Measurements from ENCODE around the gene GDI1.
"Not testable (repeated sequence)": the region's sequence is repeated elsewhere in the genome, so short reads cannot be mapped to it uniquely, and the experiment has no call there.

The GDI1 gene

DNA sequence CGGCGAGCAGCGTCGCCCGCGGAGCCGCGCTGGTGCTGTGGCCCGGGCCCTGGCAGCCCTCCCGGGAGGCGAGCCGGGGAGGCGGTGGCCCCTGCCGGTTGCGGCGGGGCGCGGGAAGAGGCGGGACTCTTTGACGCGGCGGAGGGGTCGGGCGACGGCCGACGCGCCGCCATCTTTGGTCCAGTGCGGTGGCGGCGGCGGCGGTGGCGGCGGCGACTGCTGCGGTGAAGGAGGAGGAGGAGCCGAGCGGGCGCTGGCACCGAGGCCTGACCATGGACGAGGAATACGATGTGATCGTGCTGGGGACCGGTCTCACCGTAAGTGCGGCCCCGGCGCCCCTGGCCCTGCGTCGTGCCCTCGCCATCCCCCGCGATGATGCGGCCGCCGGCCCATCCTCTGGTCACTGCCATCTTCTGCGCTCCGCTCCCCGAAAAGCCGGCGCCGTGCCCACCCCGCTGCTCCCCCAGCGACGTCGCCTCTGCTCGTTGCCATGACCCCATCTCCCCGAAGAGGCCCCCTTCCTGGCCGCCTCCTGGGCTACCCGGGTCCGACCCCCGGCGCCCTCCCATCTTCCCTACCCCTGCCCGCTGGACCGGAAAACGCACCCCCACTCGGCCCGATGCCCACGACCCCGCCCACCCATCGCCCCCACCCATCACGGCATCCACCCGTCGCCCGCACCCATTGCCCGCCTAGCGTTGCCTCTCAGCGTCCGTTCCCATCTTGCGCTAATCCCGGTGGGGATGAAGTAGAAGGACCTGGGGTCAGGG is at the start of gene GDI1:
TSS of gene GDI1 (plus strand) at position 172 of the 770 bp plus-strand sequence. CDS start at position 273, 101 bp downstream.
- DNase-seq (ENCODE audit: extremely low read depth in 1 of 2, low read depth in 1 of 2): peak in 1 of 2 donors; percentile 47

DNA sequence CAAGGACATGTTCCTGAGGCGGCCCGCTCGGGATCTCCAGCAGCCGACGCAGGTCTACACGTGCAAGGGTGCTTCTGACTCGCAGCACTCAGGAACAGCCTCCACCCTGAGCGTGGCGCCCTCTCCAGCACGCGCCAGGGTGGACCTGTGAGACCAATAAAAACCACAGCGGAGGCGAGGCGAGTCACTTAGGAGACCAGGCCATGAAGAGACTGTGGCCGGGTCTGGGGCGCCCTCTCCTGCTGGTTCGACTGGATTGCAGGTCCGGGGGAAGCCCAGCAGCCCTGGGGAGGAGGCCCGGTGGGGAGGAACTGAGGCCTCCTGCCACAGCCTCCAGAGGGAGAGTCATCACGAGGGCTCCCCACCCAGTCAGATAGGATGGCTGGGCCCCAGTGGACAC is 48.9 kb upstream of the GDI1 start:
- DNase-seq (ENCODE audit: extremely low read depth in 1 of 2, low read depth in 1 of 2): not testable (repeated sequence)

DNA sequence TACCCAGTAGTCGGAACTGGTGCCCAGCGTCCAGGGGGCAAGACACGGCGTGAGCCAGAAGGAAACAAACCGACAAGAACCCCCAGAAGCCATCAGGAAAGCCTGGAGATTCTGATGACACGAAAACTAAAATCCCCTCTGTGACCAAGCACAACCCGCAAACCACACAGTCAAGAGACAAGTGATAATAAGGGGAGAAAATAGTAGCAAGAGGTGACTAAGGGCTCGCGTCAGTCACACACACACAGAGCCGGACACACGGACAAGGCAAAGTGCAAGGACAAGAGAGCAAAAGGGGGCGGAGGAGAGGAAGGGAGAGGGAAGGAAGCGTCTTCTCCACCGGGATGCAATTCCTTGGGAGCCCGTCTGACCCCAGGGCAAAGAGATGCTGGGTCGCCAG is 48.3 kb upstream of the GDI1 start:
- DNase-seq (ENCODE audit: extremely low read depth in 1 of 2, low read depth in 1 of 2): not testable (repeated sequence)

DNA sequence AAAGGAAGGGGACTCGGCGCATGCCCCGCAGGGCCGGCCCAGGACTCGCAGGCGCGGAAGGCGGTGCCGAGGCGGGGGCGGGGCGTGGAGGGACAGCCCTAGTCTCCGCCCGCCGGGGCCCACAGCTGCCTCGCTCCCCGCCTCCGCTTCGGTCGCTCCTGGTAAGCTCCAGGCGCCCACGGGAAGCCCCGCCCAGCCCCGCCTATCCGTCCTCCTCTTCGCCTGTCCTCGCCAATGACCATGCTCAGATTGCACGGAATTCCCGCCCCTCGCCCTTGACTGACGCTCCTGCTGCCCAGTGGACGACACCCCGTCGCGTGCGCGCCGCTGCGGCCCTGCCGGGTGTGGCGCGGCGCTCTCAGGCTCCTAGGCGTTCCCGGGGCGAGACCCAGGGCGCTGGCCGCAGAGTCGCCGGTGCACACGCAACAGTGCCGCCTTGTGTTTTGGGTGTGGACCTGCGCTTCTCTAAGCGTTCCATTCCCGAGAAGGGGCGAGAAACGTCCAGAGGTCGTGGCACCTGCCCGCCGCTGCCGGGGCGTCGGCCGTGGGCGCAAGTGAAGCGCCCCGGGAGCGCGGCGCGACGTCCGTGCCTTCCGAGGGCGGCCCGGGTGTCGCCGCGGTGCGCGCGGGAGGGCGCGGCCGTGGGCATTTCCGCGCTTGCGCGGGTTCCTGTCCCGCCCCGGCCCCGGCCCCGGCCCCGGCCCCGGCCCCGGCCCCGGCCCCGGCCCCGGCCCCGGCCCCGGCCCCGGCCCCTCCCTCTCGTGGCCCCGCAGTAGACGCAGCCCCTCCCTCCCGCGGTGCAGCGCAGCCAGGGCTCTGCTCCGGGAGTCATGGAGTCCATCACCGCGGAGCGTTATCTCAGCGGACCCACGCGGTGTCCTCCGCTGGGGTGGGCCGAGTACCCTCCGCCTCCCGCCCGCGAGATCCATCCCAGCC is 46.9 kb upstream of the GDI1 start:
- DNase-seq (ENCODE audit: extremely low read depth in 1 of 2, low read depth in 1 of 2): not testable (repeated sequence)

DNA sequence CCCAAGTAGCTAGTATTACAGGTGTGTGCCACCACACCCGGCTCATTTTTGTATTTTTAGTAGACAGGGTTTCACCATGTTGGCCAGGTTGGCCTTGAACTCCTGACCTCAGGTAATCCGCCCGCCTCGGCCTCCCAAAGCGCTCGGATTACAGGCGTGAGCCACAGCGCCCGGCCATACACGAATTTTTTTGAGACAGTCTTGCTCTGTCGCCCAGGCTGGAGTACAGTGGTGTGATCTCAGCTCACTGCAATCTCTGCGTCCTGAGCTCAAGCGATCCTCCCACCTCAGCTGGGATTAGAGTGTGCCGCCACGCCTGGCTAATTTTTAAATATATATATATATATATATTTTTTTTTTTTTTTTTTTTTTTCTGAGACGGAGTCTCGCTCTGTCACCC is 40.6 kb upstream of the GDI1 start:
- DNase-seq (ENCODE audit: extremely low read depth in 1 of 2, low read depth in 1 of 2): not testable (repeated sequence)

DNA sequence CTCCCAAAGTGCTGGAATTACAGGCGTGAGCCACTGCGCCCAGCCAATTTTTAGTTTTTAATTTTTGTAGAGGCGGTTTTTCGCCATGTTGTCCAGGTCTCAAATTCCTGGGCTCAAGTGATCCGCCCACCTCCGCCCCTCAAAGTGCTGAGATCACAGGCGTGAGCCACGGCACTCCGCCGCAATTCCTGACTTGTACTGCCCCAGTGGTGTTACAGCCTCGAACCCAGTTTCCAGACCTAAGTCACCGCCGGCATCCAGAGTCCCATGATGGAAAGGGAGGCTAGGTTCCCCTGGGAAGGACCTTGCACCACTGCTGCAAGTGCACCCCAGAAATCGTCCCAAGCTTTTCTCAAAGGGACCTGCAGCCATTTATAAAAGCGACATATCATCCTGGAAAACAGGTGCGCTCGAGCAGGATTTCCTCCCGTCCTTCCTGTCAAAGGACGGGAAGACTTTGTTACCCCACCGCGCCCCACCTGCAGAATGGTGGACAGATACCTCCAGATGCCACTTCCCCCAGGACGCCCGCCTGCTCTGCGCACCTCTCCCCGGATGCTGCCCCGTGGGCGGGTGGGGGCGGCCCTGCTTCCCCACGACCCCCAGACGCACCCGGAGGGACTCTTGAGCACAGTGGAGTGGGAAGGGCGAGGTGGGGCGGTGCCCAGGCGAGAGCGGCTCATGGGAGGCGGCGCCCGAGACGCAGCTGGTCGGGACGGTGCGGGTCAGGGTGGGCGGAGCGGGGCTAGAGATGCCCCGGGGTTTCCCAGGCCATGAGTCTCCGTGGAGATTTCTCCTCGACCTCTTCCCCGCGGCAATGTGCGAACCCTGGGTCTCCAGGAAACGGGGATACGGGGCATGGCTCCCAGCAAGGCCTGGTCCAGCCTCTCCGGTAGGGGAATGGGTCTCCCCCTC is 39.7 kb upstream of the GDI1 start:
- DNase-seq (ENCODE audit: extremely low read depth in 1 of 2, low read depth in 1 of 2): no peak

DNA sequence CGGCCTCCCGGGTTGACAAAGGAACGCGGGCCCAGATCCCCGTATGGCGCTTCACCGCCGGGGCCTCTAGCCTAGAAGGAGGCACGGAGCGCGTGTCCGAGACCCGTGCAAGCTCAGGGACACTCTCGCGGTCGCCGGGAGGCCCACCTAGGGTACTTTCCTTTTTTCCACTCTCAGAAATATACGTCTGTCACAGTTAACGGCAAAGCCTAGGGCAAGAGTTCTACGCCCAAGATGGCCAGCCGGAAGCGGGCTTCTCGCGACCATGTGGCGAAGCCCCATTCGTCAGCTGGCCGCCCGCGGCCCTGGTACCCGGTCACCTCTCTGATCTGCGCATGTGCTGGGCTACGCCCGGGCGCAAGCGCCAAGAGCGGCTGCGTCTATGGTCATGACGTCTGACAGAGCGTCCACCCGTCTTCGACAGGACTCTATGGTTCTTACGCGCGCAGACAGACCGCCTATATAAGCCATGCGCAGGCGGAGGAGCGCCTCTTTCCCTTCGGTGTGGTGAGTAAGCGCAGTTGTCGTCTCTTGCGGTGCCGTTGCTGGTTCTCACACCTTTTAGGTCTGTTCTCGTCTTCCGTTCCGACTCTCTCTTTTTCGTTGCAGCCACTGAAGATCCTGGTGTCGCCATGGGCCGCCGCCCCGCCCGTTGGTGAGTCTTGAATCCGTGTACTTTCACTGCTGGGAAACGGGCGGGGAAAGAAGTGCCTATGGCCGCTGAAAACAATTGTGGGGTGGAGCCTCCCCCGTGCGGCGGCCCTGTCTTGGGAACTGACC is 38.9 kb upstream of the GDI1 start, which contains the start of gene RPL10:
TSS of gene RPL10 (plus strand) at position 490 of the 780 bp plus-strand sequence. CDS start at position 633, 143 bp downstream.
- DNase-seq (ENCODE audit: extremely low read depth in 1 of 2, low read depth in 1 of 2): peak; percentile 69 to 72

DNA sequence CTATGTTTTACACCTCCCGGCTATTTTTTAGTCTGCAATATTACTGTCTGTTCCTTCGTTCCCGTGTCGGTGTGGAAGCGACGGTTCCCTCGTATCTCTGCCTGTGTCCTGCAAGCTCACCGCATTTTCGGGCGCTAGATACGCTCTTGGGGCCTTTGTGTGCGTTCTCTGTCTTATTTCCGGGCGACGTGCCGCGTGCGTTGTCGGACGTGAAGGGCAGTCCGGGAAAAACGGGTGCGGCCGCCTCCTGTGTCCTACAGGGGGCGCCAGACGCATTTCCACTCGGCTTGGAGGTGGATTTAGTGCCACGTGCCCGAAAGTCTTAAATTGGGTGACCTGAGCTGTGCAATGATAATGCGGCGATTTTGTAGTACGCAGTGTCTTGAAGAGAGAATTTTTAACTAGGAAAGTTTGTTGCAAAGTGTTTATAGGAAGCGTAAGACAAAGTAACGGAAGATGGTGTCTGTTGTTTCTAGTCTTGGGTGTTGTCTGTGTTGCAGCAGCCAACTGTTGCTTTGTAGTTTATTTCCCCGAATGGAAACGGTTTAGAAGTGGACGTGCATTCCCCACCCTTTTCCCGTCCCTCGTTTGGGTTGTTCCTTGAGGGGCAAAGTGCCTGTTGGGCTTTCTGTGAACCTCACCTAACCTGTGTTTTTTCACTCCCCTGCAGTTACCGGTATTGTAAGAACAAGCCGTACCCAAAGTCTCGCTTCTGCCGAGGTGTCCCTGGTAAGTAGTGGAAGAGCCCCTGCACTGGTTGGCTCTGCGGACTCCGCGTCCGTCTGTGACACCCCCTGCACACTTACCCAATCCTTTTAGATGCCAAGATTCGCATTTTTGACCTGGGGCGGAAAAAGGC is 38.1 kb upstream of the GDI1 start:
- DNase-seq (ENCODE audit: extremely low read depth in 1 of 2, low read depth in 1 of 2): peak; percentile 50 to 67

DNA sequence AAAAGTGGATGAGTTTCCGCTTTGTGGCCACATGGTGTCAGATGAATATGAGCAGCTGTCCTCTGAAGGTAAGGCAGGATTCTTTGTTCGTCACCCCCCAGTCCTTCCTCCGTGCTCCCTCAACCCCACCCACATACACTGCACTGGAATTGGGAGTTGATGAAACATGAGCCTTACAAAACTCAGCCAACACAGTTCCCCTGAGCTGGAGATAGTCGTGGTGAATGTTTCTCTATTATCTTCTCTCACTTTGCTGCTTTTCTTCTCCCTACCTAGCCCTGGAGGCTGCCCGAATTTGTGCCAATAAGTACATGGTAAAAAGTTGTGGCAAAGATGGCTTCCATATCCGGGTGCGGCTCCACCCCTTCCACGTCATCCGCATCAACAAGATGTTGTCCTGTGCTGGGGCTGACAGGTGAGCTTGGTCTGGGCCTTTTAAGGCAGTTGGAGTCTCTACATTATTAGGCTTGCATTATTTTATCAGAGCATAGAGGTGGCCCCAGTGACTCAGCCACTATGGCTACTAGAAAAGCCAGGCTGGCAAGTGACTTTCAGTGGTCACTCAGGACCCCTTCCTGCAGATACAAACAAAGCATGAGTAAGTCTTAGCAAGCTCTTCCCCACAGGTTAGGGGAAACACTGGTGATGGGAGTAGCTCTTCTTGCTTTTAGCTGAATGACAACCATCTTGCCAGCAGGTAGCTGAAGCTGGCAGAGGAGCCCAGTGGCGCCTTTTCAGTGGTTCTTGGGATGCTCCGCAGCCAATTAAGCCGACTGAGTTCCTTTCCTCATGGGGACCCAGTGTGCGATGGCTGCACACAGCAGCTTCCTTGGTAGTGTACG is 37.2 kb upstream of the GDI1 start:
- DNase-seq (ENCODE audit: extremely low read depth in 1 of 2, low read depth in 1 of 2): no peak

DNA sequence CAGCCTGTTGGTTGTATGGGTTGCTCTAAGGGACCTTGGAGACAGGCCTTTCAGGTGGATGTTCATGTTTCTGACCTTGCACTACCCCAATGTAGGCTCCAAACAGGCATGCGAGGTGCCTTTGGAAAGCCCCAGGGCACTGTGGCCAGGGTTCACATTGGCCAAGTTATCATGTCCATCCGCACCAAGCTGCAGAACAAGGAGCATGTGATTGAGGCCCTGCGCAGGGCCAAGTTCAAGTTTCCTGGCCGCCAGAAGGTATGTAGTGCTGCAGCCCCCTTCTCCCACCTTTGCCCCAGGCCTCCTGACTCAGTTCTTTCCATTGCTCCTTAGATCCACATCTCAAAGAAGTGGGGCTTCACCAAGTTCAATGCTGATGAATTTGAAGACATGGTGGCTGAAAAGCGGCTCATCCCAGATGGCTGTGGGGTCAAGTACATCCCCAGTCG is 36.6 kb upstream of the GDI1 start:
- DNase-seq (ENCODE audit: extremely low read depth in 1 of 2, low read depth in 1 of 2): not testable (repeated sequence)

DNA sequence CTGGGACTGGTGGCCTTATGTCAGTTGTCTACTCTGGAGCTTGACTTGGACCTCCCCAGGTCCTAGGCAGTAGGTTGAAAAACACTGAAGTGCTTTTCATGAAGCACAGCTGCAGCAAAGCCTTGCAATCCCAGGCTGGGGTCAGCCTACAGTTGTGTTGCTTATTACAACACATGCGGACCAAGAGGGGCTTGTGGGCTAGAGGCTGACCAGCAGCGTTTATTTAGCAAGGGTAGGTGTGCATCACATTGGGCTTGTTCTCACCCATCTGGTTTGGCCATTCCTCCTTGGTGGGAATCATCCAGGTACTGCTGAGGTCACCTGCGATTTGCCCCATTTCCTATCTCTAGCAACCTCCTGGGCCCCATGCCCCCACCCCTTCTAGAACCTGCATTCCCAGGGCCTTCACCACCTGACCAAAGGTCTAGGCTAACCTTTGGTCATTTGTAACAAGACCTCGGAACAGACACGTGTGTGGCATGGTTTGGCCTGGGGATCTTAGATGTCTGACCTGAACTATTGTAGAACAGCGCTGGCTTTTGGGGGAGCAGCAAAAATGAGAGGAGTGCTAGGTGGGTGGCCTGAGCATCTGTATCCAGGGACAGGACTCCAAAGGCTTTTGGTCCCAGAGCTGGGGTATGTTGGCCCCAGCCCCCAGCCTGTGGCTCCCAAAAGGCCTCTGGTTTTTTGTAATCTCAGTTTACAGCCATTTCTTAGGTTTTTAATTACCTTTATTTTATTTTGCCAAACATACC is 35.7 kb upstream of the GDI1 start:
- no peak for DNase-seq (ENCODE audit: extremely low read depth in 1 of 2, low read depth in 1 of 2)

DNA sequence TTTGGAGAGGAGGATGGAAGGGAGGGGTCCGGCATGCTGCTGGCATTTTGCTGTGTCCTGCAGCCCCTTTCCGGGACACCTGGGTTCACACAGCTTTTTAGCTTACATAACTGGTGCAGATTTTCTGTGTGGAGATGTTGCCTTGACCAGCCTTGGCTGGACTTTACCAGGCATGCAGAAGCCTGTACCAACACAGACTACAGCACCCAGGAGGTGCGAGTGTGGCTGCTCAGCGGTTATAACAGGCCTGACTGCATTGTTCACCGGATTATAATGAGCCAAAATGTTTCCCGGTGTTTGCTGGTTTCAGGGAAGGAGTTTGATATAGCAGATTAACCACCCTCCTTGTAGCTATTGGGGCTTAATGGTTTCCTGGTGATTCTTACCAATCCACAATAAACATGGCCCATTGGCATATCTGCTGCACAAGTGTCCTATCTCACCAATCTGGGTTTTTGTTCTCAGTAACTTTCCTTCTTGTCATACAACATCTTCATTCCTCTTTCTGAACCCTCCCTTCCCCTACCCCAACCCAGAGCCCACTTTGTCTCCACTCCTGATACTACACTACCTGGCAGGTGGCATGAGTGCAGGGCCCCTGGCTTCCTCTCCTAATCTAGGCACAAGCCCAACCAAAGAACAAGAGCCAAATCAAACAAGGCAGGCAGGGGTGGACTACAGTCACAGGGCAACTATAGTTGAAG is 34.9 kb upstream of the GDI1 start:
- no peak for DNase-seq (ENCODE audit: extremely low read depth in 1 of 2, low read depth in 1 of 2)

DNA sequence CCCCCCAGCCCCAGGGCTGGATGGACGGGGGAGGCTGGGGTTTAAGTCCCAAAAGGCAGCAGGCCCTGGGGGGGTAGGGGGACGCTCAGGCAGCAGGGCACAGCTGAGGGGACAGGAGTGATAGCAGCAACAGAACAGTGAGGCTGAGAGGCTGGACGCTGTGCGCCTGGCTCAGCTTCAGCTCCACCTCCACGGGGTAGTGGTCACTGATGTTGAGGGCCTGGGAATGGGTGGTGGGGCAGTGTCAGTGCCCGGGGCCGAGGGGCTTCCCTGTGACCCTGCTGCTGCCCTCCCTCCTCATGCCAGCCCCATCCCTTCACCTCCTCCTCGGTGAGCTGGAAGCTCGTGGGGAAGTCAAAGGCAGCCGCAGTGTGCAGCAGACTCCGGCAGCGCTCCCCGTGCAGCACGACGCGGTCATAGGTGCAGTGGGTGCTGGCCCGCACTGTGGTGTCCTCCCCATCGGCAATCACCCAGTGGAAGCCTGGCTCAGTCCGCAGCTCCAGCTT is 34.3 kb upstream of the GDI1 start:
- no peak for DNase-seq (ENCODE audit: extremely low read depth in 1 of 2, low read depth in 1 of 2)

DNA sequence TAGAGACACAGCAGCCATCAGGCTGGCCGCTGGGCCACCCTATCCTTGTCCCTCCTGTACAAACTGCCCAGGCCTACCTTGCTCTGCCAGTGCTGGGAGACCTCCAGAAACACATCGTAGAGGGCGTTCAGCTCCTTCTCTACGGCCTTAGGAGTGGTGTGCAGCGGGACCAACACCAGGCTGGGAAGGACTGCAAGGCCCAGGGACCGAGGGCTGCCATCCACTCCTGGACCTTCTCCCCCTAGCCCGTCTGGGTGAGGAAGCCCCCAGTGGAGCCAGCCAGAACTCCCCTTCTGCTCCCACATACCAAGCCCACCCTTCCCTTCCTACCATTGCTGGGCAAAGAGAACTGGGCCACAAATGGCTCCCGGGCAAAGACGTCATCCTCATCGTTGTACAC is 33.8 kb upstream of the GDI1 start:
- DNase-seq (ENCODE audit: extremely low read depth in 1 of 2, low read depth in 1 of 2): no peak

DNA sequence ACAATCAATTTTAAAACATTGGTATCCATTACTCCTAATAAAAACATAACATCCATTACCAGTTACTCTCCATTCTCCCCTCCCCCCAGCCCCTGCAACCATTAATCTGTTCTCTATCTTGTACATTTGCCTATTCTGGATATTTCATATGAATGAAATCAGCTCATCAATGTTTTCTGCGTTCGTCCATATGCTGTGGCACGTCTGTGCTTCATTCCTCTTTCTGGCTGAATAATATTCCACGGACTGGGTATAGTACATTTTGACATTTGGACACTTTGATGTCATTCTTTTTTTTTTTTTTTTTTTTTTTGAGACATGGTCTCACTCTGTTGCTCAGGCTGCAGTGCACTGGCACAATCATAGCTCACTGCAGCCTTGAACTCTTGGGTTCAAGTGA is 33.1 kb upstream of the GDI1 start:
- no peak for DNase-seq (ENCODE audit: extremely low read depth in 1 of 2, low read depth in 1 of 2)

DNA sequence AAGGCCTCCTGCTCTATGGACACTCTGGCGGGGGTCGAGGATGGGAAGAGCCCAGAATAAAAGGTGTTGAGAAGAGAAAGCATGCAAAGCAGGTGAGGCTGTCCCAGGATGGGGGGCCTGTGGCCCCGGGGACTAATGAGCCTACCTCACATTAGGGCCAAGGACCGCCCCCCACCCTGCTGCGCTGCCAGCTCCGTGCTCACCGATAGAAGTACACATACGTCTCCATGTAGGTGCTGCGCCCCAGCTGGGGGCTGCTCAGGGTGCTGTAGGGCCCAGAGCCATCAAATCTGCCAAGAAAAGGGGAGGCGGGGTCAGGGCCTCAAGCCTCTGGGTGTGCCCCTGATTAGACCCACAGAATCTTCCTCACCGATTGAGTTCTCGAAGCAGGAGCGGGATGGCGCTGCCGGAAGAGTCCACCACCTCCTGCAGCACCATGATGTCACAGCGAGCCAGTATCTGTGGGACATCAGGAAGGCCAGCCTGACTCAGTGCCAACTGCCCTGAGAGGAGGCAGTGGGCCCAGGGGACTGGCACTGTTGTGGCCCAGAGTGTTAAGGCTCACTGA is 32.2 kb upstream of the GDI1 start:
- DNase-seq (ENCODE audit: extremely low read depth in 1 of 2, low read depth in 1 of 2): no peak

Data from activated CD8-positive, alpha-beta memory T cell treated with anti-CD3 and anti-CD28 coated beads for 1 hour (primary cell).